HepG2 (cell line): ENCODE results near the gene ENDOG. TPM values are rescaled to one million over a fixed set of nuclear protein-coding genes. Genes with fewer than 3 reads are reported as not detected.
A peak's percentile ranks its signal among the peaks of the same experiment; 100 is the strongest.

Source experiments
- CEBPG ChIP-seq: IDR thresholded peaks from 2 replicates; pipeline ENCODE4 v1.6.1; 2016
- CHCHD3 ChIP-seq: sonication (generic); formaldehyde crosslinking; IDR thresholded peaks from 2 replicates; pipeline ENCODE4 v1.8.0; 2022; ENCODE audit warnings: mild to moderate bottlenecking, missing genetic modification reagents, moderate library complexity
- RBAK ChIP-seq: sonication (generic); formaldehyde crosslinking; IDR thresholded peaks from 2 replicates; pipeline ENCODE4 v1.5.1; 2020; ENCODE audit warnings: mild to moderate bottlenecking, missing genetic modification reagents
- RNF2 ChIP-seq: fragments of 450-650 bp; conservative IDR thresholded peaks from 2 replicates; pipeline ENCODE4 v1.6.1; 2016; ENCODE audit warnings: low read depth
- U2AF1 ChIP-seq: fragments of 200-400 bp; formaldehyde crosslinking; optimal IDR thresholded peaks from 2 replicates; pipeline ENCODE3; 2017; ENCODE audit warnings: mild to moderate bottlenecking, low read depth, low read length
- ZBTB38 ChIP-seq: sonication (generic); formaldehyde crosslinking; IDR thresholded peaks from 2 replicates; pipeline ENCODE4 v1.5.1; 2020; ENCODE audit warnings: mild to moderate bottlenecking, missing genetic modification reagents
- ZKSCAN1 ChIP-seq: fragments of 150-350 bp; IDR thresholded peaks from 2 replicates; pipeline ENCODE4 v1.6.1; 2014; ENCODE audit warnings: low read length
- ZNF563 ChIP-seq: sonication (generic); formaldehyde crosslinking; IDR thresholded peaks from 2 replicates; pipeline ENCODE4 v1.8.0; 2022; ENCODE audit warnings: mild to moderate bottlenecking, moderate library complexity, missing genetic modification reagents
- ZNF564 ChIP-seq: sonication (generic); formaldehyde crosslinking; IDR thresholded peaks from 2 replicates; pipeline ENCODE4 v1.8.1; 2023; ENCODE audit warnings: mild to moderate bottlenecking, missing genetic modification reagents
- ZNF670 ChIP-seq: sonication (generic); formaldehyde crosslinking; IDR thresholded peaks from 2 replicates; pipeline ENCODE4 v1.8.0; 2022; ENCODE audit warnings: mild to moderate bottlenecking, missing genetic modification reagents, borderline replicate concordance
- ZNF883 ChIP-seq: sonication (generic); formaldehyde crosslinking; IDR thresholded peaks from 2 replicates; pipeline ENCODE4 v1.5.1; 2020; ENCODE audit warnings: mild to moderate bottlenecking, missing genetic modification reagents; ENCODE audit errors: not compliant biosample characterization
- polyA plus RNA-seq, 8 experiments: library from polyadenylated mRNA; depleted of rRNA in 3 of 8; stranded (reverse) in 7 of 8; unstranded in 1 of 8; fragments of >200 nt; fragmentation: Illumina TruSeq in 4 of 8; extraction: Trizol in 4 of 8; gene quantifications; 2 replicates each; pipeline versions ENCODE4 v1.2.1 to v1.2.3, GENCODE V29; 2011 to 2016; ENCODE audit warnings: low read depth in 4 of 8, missing spikeins in 1 of 8, mixed read lengths in 1 of 8; ENCODE audit not compliant: insufficient read depth in 1 of 8
- total RNA-seq, 5 experiments: library from RNA; depleted of rRNA; stranded (reverse); fragments of >200 nt; fragmentation: Illumina TruSeq; extraction: Trizol; gene quantifications; 2 replicates each; pipeline ENCODE4 v1.2.3, GENCODE V29; 2016; ENCODE audit warnings: low read depth in 1 of 5
- TF ChIP-seq, protein P1 (sequence below): sonication (generic); formaldehyde crosslinking; conservative IDR thresholded peaks from 2 replicates; pipeline ENCODE4 v1.8.0; 2022; ENCODE audit warnings: mild to moderate bottlenecking, moderate library complexity, missing genetic modification reagents
- TF ChIP-seq, protein P2 (sequence below): sonication (generic); formaldehyde crosslinking; IDR thresholded peaks from 2 replicates; pipeline ENCODE4 v1.5.0; 2020; ENCODE audit warnings: mild to moderate bottlenecking, missing genetic modification reagents, borderline replicate concordance
- TF ChIP-seq, protein P3 (sequence below): sonication (generic); formaldehyde crosslinking; IDR thresholded peaks from 2 replicates; pipeline ENCODE4 v1.4.0; 2020; ENCODE audit warnings: missing genetic modification reagents, borderline replicate concordance

The ENDOG gene
- total and polyA plus RNA-seq, 2 of the 13 experiments (the other 11 are each of a cell fraction or from before 2014, with no cell fraction given), result 26.3 to 28.8 TPM

- TF ChIP-seq, protein P1, sequence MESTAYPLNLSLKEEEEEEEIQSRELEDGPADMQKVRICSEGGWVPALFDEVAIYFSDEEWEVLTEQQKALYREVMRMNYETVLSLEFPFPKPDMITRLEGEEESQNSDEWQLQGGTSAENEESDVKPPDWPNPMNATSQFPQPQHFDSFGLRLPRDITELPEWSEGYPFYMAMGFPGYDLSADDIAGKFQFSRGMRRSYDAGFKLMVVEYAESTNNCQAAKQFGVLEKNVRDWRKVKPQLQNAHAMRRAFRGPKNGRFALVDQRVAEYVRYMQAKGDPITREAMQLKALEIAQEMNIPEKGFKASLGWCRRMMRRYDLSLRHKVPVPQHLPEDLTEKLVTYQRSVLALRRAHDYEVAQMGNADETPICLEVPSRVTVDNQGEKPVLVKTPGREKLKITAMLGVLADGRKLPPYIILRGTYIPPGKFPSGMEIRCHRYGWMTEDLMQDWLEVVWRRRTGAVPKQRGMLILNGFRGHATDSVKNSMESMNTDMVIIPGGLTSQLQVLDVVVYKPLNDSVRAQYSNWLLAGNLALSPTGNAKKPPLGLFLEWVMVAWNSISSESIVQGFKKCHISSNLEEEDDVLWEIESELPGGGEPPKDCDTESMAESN (CRISPR knock-in tag), result peak; percentile 67; the same call in 1 of the 2 replicates
- TF ChIP-seq ZKSCAN1 (no peak), ZNF670 (CRISPR knock-in tag) (no peak), ZNF883 (peak; percentile 23), CEBPG (CRISPR knock-in tag) (no peak), RBAK (CRISPR knock-in tag) (no peak), CHCHD3 (CRISPR knock-in tag) (peak; percentile 15; the same call in 1 of the 2 replicates), ZNF563 (CRISPR knock-in tag) (peak; percentile 82), RNF2 (peak; percentile 61), ZBTB38 (CRISPR knock-in tag) (no peak), U2AF1 (no peak), ZNF564 (CRISPR knock-in tag) (0 out of 2 replicates have a peak, but pooled peaks have one; percentile 16)
- TF ChIP-seq, protein P2, sequence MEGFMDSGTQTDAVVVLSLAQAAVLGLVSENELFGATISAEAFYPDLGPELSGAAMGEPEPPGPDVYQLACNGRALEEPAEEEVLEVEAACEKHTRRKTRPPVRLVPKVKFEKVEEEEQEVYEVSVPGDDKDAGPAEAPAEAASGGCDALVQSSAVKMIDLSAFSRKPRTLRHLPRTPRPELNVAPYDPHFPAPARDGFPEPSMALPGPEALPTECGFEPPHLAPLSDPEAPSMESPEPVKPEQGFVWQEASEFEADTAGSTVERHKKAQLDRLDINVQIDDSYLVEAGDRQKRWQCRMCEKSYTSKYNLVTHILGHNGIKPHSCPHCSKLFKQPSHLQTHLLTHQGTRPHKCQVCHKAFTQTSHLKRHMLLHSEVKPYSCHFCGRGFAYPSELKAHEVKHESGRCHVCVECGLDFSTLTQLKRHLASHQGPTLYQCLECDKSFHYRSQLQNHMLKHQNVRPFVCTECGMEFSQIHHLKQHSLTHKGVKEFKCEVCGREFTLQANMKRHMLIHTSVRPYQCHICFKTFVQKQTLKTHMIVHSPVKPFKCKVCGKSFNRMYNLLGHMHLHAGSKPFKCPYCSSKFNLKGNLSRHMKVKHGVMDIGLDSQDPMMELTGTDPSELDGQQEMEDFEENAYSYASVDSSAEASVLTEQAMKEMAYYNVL (CRISPR knock-in tag), result no peak
- TF ChIP-seq, protein P3, sequence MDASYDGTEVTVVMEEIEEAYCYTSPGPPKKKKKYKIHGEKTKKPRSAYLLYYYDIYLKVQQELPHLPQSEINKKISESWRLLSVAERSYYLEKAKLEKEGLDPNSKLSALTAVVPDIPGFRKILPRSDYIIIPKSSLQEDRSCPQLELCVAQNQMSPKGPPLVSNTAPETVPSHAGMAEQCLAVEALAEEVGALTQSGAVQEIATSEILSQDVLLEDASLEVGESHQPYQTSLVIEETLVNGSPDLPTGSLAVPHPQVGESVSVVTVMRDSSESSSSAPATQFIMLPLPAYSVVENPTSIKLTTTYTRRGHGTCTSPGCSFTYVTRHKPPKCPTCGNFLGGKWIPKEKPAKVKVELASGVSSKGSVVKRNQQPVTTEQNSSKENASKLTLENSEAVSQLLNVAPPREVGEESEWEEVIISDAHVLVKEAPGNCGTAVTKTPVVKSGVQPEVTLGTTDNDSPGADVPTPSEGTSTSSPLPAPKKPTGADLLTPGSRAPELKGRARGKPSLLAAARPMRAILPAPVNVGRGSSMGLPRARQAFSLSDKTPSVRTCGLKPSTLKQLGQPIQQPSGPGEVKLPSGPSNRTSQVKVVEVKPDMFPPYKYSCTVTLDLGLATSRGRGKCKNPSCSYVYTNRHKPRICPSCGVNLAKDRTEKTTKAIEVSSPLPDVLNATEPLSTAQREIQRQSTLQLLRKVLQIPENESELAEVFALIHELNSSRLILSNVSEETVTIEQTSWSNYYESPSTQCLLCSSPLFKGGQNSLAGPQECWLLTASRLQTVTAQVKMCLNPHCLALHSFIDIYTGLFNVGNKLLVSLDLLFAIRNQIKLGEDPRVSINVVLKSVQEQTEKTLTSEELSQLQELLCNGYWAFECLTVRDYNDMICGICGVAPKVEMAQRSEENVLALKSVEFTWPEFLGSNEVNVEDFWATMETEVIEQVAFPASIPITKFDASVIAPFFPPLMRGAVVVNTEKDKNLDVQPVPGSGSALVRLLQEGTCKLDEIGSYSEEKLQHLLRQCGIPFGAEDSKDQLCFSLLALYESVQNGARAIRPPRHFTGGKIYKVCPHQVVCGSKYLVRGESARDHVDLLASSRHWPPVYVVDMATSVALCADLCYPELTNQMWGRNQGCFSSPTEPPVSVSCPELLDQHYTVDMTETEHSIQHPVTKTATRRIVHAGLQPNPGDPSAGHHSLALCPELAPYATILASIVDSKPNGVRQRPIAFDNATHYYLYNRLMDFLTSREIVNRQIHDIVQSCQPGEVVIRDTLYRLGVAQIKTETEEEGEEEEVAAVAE (CRISPR knock-in tag), result no peak
These were observed at the start of gene ENDOG (continued) for GRCh38 chr9:128818099-128818838.
